GM18502 (cell line): ENCODE data around the gene WNT3A.

Source experiments
- ATAC-seq: cut with Tn5 transposase; IDR thresholded peaks from one replicate; pipeline ENCODE4 v1.9.1; 2021; ENCODE audit warnings: mild to moderate bottlenecking; ENCODE audit not compliant: unreplicated experiment, poor library complexity

WNT3A gene

DNA sequence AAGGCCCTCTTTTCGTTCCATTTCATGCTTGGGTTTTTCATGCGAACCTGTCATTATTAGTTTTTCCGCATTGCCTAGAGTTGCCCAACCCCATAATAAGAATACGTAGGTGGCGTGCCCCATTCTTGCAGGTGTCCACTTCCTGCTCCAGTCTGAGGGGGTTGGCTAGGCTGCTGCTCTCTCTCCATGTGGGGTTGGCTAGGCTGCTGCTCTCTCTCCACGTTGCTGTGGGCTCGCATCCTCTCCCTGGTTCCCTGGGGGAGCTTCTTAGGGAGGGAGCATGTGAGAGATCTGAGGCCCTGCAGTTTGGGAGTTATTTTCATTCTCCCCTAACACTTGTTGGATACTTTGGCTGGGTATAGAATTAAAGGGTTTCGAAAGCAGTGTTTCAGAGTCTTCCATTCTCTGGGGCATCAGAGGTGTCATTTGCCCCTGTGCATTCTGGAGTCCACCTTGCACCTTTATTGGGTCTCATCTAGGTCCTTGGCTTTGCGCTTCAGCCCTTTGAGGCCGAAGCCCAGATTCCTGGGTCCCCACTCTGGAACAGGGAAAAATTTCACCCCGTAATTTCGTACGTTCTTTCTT, 87.7 kb downstream of the WNT3A start:
- no peak for ATAC-seq

DNA sequence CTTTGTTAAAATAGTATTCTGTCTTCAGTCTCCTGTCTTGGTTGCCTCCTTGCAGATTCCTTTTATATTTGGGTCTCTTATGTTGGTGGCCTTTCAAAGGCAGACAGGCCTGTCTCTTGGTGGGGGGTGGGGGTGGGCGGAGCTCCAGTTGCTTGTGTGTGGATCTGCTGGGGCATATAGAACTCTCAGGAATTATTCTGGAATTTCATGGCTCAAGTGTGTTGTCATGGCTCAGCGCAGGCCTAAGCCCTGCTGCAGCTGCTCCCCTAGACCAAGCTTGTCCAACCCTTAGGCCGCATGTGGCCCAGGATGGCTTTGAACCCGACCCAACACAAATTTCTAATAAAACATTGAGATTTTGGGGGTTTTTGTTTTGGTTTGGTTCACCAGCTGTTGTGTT, 88.4 kb downstream of the WNT3A start:
- ATAC-seq: no peak

DNA sequence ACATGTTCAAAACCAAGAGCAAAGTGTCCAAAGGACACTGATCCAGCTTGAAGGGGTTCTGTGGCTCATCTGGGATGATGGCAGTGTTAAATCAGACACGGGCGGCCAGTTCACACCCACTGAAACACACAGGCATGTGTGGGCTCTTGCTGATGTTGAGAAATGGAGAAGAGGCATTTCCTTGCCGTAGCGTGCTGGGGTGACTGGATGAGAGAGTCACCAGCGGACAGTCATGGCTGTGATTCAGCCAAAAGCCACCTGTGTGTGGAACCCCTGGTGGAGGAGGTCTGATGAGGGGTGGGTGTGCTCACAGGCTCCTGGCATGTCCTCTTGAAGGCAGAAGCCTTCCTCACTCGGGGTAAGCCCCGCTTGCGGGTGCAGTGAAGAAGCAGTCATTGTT, 89.1 kb downstream of the WNT3A start:
- ATAC-seq: no peak

DNA sequence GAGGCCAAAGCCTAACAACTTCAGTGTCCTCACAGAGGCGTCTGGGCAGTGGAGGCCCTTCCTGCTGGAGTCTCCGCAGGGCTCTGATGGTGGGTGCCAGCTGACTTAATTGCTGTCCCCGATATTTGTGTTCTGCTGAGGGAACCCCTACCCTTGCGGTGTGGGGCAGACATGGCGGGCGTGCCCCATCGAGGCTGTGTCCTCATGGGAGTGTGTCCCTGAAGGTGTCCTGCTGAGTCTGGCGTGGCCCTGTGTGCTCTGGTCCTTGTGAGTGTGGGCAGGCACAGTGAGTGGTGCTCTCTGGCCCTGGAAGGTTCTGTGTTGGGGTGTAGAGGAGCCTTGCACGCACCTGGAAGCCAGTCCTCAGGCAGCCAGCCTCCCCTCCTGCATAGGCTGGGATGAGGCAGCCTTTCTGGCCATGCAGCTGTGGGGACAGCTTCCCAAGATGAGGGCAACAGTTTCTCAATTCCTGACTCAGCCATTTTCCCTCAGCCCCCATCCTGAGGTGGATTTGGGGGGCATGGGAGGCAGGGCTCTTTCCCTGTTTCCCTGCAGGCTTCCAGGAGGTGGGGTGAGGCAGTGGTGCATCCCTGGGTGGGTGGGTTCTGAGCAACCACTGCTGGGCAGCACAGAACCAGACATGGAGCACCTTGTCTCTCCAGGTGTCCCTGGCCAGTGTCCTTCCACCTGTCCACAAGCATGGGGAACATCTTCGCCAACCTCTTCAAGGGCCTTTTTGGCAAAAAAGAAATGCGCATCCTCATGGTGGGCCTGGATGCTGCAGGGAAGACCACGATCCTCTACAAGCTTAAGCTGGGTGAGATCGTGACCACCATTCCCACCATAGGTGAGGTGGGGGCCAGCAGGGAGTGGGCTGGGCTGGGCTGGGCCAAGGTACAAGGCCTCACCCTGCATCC, 89.9 kb downstream of the WNT3A start:
- ATAC-seq: no peak

DNA sequence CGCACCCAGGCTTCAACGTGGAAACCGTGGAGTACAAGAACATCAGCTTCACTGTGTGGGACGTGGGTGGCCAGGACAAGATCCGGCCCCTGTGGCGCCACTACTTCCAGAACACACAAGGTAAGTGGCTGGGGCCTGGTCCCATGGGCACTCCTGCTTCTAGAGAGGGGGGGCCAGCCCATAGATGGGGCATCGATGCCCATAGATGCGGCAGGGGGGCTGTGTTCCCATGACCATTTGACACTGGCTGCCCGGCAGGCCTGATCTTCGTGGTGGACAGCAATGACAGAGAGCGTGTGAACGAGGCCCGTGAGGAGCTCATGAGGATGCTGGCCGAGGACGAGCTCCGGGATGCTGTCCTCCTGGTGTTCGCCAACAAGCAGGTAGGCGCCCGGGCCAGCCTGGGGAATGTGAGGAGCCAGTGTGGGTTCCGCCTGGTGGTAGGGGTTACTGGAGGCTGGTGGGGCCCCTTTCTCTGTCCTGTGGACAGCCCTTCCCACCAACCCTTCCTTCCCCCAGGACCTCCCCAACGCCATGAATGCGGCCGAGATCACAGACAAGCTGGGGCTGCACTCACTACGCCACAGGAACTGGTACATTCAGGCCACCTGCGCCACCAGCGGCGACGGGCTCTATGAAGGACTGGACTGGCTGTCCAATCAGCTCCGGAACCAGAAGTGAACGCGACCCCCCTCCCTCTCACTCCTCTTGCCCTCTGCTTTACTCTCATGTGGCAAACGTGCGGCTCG, 90.7 kb downstream of the WNT3A start:
- no peak for ATAC-seq

DNA sequence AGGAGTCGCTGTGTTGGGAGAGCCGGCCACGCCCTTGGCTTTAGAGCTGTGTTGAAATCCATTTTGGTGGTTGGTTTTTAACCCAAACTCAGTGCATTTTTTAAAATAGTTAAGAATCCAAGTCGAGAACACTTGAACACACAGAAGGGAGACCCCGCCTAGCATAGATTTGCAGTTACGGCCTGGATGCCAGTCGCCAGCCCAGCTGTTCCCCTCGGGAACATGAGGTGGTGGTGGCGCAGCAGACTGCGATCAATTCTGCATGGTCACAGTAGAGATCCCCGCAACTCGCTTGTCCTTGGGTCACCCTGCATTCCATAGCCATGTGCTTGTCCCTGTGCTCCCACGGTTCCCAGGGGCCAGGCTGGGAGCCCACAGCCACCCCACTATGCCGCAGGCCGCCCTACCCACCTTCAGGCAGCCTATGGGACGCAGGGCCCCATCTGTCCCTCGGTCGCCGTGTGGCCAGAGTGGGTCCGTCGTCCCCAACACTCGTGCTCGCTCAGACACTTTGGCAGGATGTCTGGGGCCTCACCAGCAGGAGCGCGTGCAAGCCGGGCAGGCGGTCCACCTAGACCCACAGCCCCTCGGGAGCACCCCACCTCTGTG, 91.6 kb downstream of the WNT3A start:
- no peak for ATAC-seq

DNA sequence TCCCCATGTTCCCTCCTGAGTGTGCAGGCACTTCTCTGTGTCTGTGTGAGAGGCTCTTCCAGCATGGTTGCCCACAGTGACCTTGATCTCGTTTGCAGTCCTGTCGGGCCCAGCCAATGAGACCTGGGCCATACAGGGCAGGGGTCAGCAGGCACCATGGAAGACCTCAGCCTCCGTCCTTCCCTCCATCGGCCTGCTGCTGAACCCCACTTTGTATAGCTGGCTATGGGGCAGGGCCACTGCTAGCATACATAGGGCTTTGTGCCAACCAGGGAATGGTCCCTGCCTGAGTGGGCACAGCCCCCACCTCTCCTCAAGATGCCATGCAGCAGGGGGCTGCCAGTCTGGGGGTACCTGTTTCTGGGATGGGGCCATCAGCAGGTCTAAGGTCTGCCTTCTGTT, 92.5 kb downstream of the WNT3A start:
- no peak for ATAC-seq

DNA sequence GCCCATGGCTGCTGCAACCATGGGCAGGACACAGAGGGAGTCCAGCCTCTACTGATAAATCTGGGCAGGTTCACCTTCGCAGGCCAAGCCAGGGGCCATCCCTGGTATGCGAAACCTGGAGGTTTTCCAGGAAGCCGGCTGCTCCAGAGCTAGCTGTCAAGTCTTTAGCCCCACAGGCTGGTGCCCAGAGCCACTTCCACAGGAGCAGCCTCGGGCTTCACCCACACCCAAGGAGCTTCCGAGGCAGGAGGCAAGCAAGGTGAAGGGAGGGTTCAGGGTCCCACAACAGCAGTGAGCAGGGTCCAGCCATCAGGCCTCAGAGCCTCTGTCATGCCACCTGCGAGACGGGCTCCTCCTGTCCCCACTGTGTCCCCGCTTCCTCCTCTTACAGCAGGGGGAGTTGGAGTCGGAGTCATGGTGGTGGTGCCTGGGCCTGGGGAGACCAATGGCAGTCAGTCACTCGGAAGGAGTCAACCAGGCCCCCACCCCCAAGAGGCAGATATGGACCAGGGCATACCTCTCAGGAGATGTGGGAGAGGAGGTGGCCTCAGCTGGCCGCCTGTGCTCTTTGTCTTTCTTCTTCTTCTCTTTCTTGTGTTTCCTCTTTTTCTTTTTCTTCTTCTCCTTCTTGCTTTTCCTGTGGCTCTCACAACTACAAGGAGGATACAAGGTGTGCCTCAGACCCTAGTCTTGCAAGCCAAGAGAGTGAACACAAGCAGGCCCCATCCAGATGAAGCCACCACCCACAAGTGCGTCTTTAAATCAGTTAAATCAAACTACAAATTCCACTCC, 94.2 kb downstream of the WNT3A start:
- no peak for ATAC-seq

DNA sequence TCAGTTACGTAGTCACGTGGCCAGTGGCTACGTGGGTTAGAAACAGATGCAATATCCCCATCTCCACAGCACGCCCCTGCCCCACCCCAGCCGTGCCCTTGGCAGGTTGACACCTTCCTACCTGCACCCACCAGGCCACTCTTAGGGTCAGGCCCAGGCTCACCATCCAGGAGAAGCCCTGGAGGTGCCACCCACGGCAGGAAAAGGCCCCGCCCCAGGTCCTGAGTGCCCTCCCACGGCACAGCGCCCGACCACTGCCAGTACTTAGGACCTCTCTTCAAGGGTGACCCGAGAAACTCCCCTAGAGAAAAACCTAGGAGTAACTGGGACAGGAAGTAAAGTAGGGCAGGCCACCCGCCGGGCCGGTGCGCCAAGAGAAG, 94.8 kb downstream of the WNT3A start:
- ATAC-seq: no peak

DNA sequence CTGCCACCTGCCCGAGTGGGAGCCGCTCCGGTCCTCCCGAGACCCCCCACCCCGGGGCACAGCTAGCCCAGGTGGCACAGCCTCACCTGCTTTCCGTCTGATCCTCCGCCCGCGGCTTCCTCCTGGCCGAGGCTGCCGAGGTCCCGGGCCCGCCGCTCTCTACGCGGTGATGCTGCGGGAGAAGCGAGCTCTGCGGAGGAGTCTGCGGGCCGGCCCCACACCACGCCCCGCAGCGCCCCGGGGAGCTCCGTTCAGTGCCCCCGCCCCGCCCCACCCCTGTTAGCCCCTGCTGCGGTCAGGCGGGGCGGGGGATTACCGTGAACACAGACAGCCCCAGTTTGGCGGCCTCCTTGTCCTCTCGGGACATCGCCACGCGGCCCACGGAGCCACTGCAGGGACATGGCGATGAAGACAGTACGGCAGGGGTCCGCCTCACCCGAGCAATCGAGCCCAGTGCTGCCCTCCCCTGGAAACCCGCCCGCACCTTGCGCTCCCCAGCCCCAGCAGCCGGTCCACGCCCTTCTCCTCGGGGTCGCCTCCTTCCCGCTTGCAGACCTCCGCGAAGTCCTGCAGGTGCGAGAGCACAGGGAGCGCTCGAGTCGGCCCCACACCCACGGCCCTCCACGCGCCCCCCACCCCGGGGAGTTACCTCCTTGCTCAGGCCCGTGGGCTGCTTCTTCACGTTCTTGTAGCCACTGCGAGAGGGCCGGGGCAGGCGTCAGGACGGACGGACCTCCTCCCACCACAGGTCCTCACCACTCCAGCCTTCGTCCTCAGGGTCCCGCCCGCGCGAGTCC, 95.4 kb downstream of the WNT3A start:
- peak; percentile 30 for ATAC-seq

DNA sequence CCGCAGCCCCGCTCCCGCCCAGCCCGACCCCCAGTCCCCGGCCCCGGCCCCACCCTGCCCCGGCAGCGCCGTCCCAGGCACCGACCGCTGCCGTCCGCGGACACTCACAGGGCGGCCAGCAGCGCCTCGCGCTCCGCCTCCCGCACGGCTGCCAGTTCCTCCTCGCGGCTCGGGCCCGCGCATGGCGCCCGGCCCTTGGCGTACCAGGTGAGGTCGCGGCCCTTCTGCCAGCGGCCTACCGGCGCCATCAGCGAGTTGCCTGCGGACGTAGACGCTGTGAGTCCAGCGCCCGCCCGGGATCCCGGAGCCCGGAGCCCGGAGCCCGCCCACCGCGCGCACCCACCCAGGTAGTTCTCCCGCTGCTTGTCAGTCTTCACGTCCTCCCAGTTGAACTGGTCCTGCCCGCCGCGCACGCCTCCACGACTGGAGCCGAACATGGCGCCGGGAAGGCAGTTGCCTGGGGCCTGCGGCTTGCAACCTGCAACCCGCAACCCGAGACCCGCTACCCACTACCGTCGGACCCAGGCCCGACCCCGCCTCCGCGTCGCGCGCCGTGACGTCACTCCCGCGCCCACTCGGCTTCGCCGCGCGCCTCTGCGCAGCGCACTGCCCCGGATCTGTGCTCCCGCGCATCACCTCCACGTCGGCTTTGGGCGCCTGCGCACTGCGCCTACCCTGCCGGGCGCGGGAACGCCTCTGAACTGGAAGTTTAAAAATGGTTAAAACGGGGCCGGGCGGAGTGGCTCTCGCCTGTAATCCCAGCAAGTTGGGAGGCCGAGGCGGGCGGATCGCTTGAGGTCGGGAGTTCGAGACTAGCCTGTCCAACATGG, 96.2 kb downstream of the WNT3A start, which contains the start of gene C1orf35:
C1orf35 (minus strand) TSS at position 535 of the 830 bp plus-strand sequence; CDS start at position 437, 98 bp downstream.
- peak; percentile 74 for ATAC-seq

DNA sequence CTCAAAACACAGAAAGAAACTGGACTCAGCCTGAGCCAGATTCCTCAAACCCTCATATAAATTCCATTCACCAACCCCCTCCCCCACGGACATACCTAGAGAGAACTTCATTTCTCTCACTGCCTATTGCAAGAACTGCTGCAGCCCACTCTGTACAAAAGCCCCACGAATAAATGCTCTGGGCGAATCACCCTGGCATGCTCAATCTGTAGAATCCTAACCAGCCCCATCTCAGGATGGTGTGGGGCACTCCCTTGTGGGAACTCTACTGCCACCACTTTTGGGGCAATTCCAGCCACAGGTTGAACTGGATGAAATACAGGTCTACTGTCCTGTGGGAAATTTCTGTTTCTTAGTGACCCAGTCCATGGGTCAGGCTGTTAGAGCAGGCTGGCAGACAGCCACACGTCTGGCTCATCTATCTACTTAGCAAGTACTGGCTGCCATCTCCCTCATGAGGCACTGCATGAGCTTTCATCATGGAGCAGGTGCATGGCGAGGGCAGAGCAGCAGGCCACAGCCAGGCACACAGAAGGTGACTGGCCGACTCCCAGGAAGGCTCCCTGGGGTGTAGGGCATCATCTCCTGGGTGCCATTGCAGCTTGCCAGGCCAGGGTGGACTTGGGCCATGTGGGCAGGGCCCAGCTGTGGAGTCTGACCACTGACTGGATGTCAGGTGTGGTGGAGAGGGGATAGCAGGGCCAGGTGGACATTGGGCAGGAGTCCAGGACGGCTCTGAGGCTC, 97.9 kb downstream of the WNT3A start:
- no peak for ATAC-seq

DNA sequence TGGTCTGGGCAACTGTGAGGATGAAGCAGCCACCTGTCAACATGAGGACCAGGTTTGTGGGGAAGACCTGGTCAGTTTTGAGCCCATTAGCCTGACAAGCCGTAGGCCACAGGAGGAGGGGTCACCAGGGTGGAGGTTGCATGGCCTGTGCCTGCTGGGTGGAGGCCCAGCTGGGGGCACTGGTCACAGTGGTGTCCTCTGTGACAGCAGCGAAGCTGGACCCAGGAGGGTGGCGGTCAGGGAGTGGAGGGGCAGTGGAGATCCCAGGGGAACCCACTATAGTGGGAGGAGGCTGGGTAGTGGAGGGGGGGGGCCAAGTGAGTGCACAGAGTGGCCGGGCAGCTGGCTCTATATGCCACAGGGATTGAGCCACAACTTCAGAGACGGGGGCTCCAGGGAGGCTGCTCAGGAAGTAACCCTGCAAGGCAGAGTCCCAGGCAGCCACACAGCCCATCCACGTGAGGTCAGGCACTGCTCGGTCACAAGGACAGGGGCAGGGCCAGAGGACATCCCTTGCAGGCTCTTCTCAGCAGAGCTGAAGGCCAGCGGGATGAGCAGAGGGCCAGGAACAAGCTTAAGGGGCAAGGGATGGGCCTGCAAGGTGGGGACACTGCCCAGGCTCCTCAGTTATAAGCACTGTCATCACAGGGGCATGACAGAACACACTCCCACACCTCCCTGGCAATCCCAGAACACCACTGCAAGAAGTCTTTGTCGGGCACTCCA, 98.6 kb downstream of the WNT3A start:
- ATAC-seq: no peak

DNA sequence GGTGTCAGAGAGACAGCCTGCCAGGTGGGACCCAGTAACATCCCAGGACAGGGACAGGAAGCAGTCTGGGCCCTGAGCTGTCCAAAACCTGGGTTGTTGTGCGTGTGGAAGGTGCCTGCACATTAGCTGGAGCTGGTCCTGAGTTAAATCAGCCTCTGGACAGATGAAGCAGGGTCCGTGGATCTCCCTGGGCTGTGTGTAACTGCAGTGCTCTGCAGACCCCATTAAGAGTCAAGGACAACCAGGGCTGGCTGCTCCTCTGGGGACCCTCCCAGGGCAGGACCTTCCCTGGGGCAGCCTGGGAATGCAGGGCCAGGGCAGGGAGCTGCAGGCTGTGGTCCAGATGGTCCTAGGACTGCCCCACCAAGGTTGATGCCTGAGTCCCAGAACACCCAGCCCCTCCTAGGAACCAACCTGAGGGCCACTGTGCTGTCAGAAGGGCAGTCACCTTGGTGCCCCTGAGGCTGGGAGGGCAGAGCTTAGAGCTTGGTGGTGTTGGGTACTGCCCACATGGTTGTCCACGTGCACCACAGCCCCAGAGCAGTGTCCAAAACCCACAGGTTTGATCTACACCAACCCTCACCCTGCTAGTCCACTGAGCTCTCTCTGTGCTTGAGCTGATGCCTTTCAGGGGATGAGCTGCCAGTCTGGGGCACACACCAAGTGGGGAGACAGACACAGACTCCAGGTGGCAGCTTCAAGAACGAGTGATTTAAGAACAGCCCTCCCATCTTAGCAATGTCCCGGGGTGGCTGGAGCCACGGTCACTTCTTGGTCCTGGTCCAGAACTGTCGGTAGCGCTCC, 99.4 kb downstream of the WNT3A start:
- no peak for ATAC-seq

DNA sequence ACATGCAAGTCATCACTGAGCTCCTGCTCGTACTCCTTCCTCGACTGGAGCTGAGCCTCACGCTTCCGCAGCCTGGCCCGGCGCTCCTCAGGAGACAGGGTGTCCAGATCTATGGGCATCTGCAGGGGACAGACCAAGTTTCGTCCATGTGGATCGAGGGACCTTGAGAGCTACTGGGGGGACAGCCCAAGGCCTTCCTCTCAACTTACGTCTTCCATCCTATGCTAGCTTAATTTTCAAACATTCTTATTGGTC, 99.9 kb downstream of the WNT3A start:
- ATAC-seq: no peak

DNA sequence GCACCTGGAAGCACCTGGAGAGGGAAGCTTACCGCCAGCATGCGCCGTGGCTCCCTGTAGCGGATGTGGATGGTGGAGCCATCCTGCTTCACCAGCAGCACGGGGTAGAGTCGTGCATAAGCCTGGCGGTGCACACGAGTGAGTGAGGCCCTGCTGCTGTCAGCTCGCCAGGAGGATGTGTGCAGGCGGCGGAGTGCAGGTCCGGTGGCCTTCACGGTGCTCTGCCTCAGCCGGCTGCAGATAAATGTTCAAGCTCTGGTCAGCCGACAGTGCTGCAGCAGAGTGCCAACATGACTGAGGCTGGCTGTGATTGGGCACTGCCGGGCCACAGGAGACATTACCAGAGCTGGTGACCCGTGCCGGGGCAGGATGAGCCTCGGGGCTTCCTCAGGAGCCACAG, 100.8 kb downstream of the WNT3A start:
- no peak for ATAC-seq
